HCT116 (cell line): ENCODE results near the gene DDR2.

Experiments
- CTCF ChIP-seq, 3 experiments: fragments of 200-600 bp in 1 of 3; sonication (generic) in 1 of 3; IDR thresholded peaks in 2 of 3; conservative IDR thresholded peaks in 1 of 3; 2 replicates each; pipeline ENCODE4 v1.5.1; 2012 to 2017; ENCODE audit warnings: low read depth in 2 of 3, low read length in 2 of 3, antibody characterized with exemption in 1 of 3, borderline replicate concordance in 1 of 3, control low read depth in 1 of 3, mild to moderate bottlenecking in 1 of 3, mixed read lengths in 1 of 3, mixed run types in 1 of 3, moderate library complexity in 1 of 3; ENCODE audit not compliant: insufficient read depth in 1 of 3
- MAX ChIP-seq: IDR thresholded peaks from 2 replicates; pipeline ENCODE4 v1.6.1; 2012
- POLR2A ChIP-seq: IDR thresholded peaks from 2 replicates; pipeline ENCODE4 v1.7.0; 2011; ENCODE audit warnings: borderline replicate concordance; ENCODE audit not compliant: insufficient read depth, insufficient read length; ENCODE audit errors: extremely low read depth
- POLR2AphosphoS5 ChIP-seq: IDR thresholded peaks from 2 replicates; pipeline ENCODE4 v1.6.1; 2011; ENCODE audit warnings: mild to moderate bottlenecking, low read depth, low read length, moderate library complexity
- REST ChIP-seq: IDR thresholded peaks from 2 replicates; pipeline ENCODE4 v1.6.1; 2012; ENCODE audit warnings: low read depth
- TCF7L2 ChIP-seq: IDR thresholded peaks from 2 replicates; pipeline ENCODE4 v1.7.0; 2011; ENCODE audit warnings: borderline replicate concordance, inconsistent platforms; ENCODE audit not compliant: insufficient read depth, insufficient read length; ENCODE audit errors: extremely low read depth
- ZNF274 ChIP-seq: fragments of 200-500 bp; sonication (Bioruptor generic); IDR thresholded peaks from 2 replicates; pipeline ENCODE4 v1.6.1; 2014; ENCODE audit warnings: mild to moderate bottlenecking, low read depth, low read length, inconsistent platforms

GRCh38 chr1:162823771-162824525 lies 191.7 kb downstream of the DDR2 start:
- no peak for TF ChIP-seq REST
- TF ChIP-seq POLR2A, result no peak
- TF ChIP-seq TCF7L2, result no peak
- no peak for TF ChIP-seq MAX
- TF ChIP-seq POLR2AphosphoS5, result no peak
- no peak for TF ChIP-seq CTCF (IDR thresholded peaks at IDR 0.05 in 2 of 3, conservative IDR thresholded peaks at IDR 0.05 in 1 of 3; ENCODE audit: borderline replicate concordance in 1 of 3, insufficient read depth in 1 of 3, low read depth in 2 of 3, low read length in 2 of 3)
- TF ChIP-seq ZNF274, result no peak
